PFSK-1 (cell line): ENCODE measurements around the gene SLC6A5.

Experiments
- FOXP2 ChIP-seq: optimal IDR thresholded peaks from 2 replicates; pipeline ENCODE3; 2011; ENCODE audit warnings: borderline replicate concordance, control low read depth, inconsistent platforms; ENCODE audit not compliant: insufficient read depth; ENCODE audit errors: extremely low read length, extremely low read depth
- POLR2AphosphoS5 ChIP-seq: IDR thresholded peaks from 2 replicates; pipeline ENCODE4 v1.6.1; 2012; ENCODE audit warnings: low read depth, mild to moderate bottlenecking, control low read depth, low read length, moderate library complexity
- SIN3A ChIP-seq: IDR thresholded peaks from 2 replicates; pipeline ENCODE4 v1.6.1; 2012; ENCODE audit warnings: mild to moderate bottlenecking, low read length, moderate library complexity, borderline replicate concordance; ENCODE audit not compliant: insufficient read depth
- TAF1 ChIP-seq: IDR thresholded peaks from 2 replicates; pipeline ENCODE4 v1.6.1; 2012; ENCODE audit warnings: low read length, control low read depth, borderline replicate concordance; ENCODE audit not compliant: insufficient read depth
- TF ChIP-seq, protein P1 (sequence below), 2 experiments: IDR thresholded peaks; 2 replicates each; pipeline versions ENCODE4 v1.6.1 to v1.8.0; 2011 to 2012; ENCODE audit warnings: low read depth in 2 of 2, low read length in 2 of 2, control low read depth in 1 of 2, inconsistent platforms in 1 of 2, mild to moderate bottlenecking in 1 of 2, moderate library complexity in 1 of 2; ENCODE audit not compliant: insufficient read depth in 1 of 2

DNA sequence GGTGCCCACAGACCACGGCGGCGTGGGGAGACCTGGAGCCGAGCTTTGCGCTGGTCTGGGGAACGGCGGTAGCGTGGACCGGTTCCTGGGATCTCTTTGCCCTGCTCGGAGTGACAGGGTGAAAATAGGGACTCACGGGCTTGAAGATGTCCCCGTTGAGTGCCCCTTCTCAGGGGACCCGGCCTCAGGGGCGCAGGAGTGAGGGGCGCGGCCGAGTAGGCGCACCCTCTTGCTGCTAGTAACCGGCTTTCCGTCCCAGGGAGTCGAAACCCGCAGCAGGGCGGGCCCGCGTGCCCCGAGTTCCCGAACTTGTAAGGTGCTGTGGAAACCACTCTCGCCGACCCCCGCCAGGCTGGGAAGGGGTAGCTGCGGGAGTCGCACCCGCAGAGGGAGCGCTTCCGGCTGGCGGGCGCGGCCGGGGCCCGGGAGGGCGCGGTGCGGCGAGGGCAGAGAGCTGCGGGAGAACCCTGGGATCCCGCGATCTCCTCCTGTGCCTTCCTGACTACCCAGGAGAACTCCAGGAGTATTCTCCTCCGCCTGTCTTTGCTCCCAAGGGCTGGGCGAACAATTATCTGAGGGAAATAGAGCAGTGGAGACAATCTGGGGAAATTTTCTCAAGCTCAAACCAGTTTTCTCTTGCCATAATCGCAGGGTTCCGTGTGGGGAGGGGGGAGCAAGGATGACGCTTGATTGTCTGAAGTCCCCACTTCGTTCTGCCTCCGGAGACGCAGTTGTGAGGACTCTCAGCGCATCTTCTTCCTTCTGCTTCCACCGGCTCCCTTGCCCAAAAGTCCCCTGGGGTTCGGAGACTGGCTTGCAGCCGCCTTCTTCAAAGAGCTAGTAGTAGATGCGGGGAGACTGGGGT, 70.6 kb downstream of the SLC6A5 start:
- TF ChIP-seq POLR2AphosphoS5, result no peak
- TF ChIP-seq, protein P1, sequence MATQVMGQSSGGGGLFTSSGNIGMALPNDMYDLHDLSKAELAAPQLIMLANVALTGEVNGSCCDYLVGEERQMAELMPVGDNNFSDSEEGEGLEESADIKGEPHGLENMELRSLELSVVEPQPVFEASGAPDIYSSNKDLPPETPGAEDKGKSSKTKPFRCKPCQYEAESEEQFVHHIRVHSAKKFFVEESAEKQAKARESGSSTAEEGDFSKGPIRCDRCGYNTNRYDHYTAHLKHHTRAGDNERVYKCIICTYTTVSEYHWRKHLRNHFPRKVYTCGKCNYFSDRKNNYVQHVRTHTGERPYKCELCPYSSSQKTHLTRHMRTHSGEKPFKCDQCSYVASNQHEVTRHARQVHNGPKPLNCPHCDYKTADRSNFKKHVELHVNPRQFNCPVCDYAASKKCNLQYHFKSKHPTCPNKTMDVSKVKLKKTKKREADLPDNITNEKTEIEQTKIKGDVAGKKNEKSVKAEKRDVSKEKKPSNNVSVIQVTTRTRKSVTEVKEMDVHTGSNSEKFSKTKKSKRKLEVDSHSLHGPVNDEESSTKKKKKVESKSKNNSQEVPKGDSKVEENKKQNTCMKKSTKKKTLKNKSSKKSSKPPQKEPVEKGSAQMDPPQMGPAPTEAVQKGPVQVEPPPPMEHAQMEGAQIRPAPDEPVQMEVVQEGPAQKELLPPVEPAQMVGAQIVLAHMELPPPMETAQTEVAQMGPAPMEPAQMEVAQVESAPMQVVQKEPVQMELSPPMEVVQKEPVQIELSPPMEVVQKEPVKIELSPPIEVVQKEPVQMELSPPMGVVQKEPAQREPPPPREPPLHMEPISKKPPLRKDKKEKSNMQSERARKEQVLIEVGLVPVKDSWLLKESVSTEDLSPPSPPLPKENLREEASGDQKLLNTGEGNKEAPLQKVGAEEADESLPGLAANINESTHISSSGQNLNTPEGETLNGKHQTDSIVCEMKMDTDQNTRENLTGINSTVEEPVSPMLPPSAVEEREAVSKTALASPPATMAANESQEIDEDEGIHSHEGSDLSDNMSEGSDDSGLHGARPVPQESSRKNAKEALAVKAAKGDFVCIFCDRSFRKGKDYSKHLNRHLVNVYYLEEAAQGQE (IDR thresholded peaks at IDR 0.05; ENCODE audit: insufficient read depth in 1 of 2, low read depth in 2 of 2, low read length in 2 of 2), result no peak
- no peak for TF ChIP-seq SIN3A
- TF ChIP-seq FOXP2, result no peak
- TF ChIP-seq TAF1, result no peak
